ENCODE measurements around the gene ADAMTS17. TPM values are rescaled to one million over a fixed set of nuclear protein-coding genes. Genes with fewer than 3 reads are reported as not detected.

ADAMTS17 gene
- total and polyA plus RNA-seq, 9 of the 15 experiments (the other 6 are each of a cell fraction or from before 2014, with no cell fraction given) = 0.01 to 0.14 (median 0.07) TPM; not detected in 6

GRCh38 chr15:100222349-100222715 lies 119.4 kb downstream of the ADAMTS17 start:
- Histone ChIP-seq H3K4me2 (ENCODE audit: insufficient read depth, low read length) (no peak overlapping the region), H2AFZ (ENCODE audit: low read depth, low read length) (no peak overlapping the region), H3K9ac (ENCODE audit: insufficient read depth in 1 of 2, low read depth in 2 of 2, low read length in 2 of 2) (no peak overlapping the region), H3K4me3 (no peak overlapping the region), H3K27me3 (ENCODE audit: control insufficient read depth in 2 of 2, insufficient read depth in 2 of 2, low read length in 2 of 2) (peaks cover 21 to 47% of the 10 kb centered on the region in 2 experiments; a peak in 3 of 5 replicates), H3K79me2 (ENCODE audit: control insufficient read depth, insufficient read depth, low read length) (no peaks in the 10 kb centered on the region), H3K9me3 (replicated peaks; ENCODE audit: control insufficient read depth, insufficient read depth, low read depth, low read length) (no peaks in the 10 kb centered on the region), H3K36me3 (ENCODE audit: control insufficient read depth, insufficient read depth, low read length) (no peaks in the 10 kb centered on the region), H3K4me1 (replicated peaks in 1 of 2; ENCODE audit: control insufficient read depth in 2 of 2, insufficient read depth in 2 of 2, low read length in 2 of 2) (no peaks in the 10 kb centered on the region), H3K9me1 (ENCODE audit: control insufficient read depth, insufficient read depth, low read length) (no peaks in the 10 kb centered on the region), H3K27ac (ENCODE audit: extremely low read depth, low read depth, low read length) (no peak overlapping the region), H4K20me1 (replicated peaks; ENCODE audit: control insufficient read depth, insufficient read depth, low read length) (no peaks in the 10 kb centered on the region)
- DNase-seq (ENCODE audit: extremely low read depth in 1 of 4, low spot score in 3 of 4) = no peak
- CTCF ChIA-PET (ENCODE audit: low intra/inter-chr PET ratio) = no interaction called here
- in situ Hi-C loops (cut with MboI) = no loop called here
- intact Hi-C loops (cut with micrococcal nuclease) = no loop called here
- BruUV-seq (replicated peaks) = no TSS peak
- TF ChIP-seq MITF (IDR thresholded peaks at IDR 0.05) (no peak), ZNF584 (CRISPR knock-in tag; IDR thresholded peaks at IDR 0.05; ENCODE audit: low read depth) (no peak), BDP1 (IDR thresholded peaks at IDR 0.05; ENCODE audit: insufficient read depth, insufficient read length) (no peak), KAT8 (IDR thresholded peaks at IDR 0.05; ENCODE audit: low read depth) (no peak), ZNF311 (CRISPR knock-in tag; IDR thresholded peaks at IDR 0.05) (no peak), MIER1 (IDR thresholded peaks at IDR 0.05; ENCODE audit: low read depth) (no peak), ZBTB43 (CRISPR knock-in tag; IDR thresholded peaks at IDR 0.05) (no peak), NR2C2 (CRISPR knock-in tag; IDR thresholded peaks at IDR 0.05) (no peak), NR2C2 (tag; IDR thresholded peaks at IDR 0.05) (no peak), YY1 (IDR thresholded peaks at IDR 0.05; ENCODE audit: borderline replicate concordance in 1 of 3, control insufficient read depth in 1 of 3, extremely low read depth in 1 of 3, insufficient read depth in 3 of 3, insufficient read length in 1 of 3, insufficient replicate concordance in 2 of 3, low read depth in 1 of 3, low read length in 2 of 3) (no peak), NELFE (IDR thresholded peaks at IDR 0.05; ENCODE audit: insufficient read depth, insufficient read length) (no peak), HIVEP1 (CRISPR knock-in tag; IDR thresholded peaks at IDR 0.05) (no peak), ZHX1 (conservative IDR thresholded peaks at IDR 0.05; ENCODE audit: low read length) (no peak), ZNF507 (tag; conservative IDR thresholded peaks at IDR 0.05) (no peak), SMAD4 (CRISPR knock-in tag; conservative IDR thresholded peaks at IDR 0.05) (no peak)
- no peak for FAIRE-seq
- ATAC-seq = no peak
- 2% methylated on average over 8 of the region's 8 CpGs for WGBS (ENCODE audit: insufficient coverage, low coverage, missing lambda C conversion rate)
- POLR2A ChIA-PET = no interaction called here
